Esophagus muscularis mucosa (tissue), 4 donors: ENCODE data around the gene MYH10.

Experiments
- EP300 ChIP-seq: sonication (generic); formaldehyde crosslinking; IDR thresholded peaks from one replicate; pipeline ENCODE4 v1.6.1; 2017; ENCODE audit warnings: antibody characterized with exemption
- POLR2A ChIP-seq: fragments of 450-650 bp; IDR thresholded peaks from one replicate; pipeline ENCODE4 v1.6.1; 2017; ENCODE audit warnings: antibody characterized with exemption, moderate library complexity, mild to moderate bottlenecking, low read depth
- POLR2AphosphoS5 ChIP-seq, 2 donors: sonication (generic); formaldehyde crosslinking; IDR thresholded peaks; one replicate each; pipeline ENCODE4 v1.6.1; 2017; ENCODE audit warnings: antibody characterized with exemption in 2 of 2
- TF ChIP-seq, protein P1 (sequence below), 3 experiments: fragments of 200-600 bp in 2 of 3; fragments of 450-650 bp in 1 of 3; sonication (generic) in 2 of 3; IDR thresholded peaks; one replicate each; pipeline ENCODE4 v1.5.1; 2017 to 2019; ENCODE audit warnings: antibody characterized with exemption in 3 of 3, mild to moderate bottlenecking in 2 of 3, moderate library complexity in 1 of 3

DNA sequence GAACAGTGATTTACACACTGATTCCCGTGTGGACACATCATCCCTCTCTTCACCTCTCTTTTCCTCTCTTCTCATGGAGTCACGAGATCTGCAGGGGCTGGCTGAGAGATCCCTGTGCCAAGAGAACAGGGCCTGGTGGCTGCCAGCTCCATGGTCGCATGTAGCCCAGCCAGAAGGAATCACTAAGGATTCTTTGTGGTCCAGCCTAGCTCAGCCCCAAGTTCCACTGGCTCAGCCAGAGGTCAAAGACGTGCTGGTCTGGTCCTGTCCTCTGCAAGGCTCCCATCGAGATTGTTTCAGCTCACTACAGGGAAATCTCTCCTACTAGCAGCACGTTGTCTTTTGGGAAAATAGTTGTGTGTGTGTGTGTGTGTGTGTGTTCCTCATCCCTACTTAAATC, 128.4 kb downstream of the MYH10 start:
- TF ChIP-seq, protein P1, sequence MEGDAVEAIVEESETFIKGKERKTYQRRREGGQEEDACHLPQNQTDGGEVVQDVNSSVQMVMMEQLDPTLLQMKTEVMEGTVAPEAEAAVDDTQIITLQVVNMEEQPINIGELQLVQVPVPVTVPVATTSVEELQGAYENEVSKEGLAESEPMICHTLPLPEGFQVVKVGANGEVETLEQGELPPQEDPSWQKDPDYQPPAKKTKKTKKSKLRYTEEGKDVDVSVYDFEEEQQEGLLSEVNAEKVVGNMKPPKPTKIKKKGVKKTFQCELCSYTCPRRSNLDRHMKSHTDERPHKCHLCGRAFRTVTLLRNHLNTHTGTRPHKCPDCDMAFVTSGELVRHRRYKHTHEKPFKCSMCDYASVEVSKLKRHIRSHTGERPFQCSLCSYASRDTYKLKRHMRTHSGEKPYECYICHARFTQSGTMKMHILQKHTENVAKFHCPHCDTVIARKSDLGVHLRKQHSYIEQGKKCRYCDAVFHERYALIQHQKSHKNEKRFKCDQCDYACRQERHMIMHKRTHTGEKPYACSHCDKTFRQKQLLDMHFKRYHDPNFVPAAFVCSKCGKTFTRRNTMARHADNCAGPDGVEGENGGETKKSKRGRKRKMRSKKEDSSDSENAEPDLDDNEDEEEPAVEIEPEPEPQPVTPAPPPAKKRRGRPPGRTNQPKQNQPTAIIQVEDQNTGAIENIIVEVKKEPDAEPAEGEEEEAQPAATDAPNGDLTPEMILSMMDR (IDR thresholded peaks at IDR 0.05) = no peak
- TF ChIP-seq POLR2AphosphoS5 (IDR thresholded peaks at IDR 0.05) (no peak), EP300 (no peak), POLR2A (no peak)
